Measurements from ENCODE around the gene PMEPA1. TPM values are rescaled to one million over a fixed set of nuclear protein-coding genes. Genes with fewer than 3 reads are reported as not detected.

Gene PMEPA1
- total and polyA plus RNA-seq, 2 donors (not counting 3 experiments of a cell fraction or from before 2014, with no cell fraction given) = 31.6 to 33.2 TPM

GRCh38 chr20:57688295-57688694 lies 21.5 kb downstream of the PMEPA1 start:
- FAIRE-seq = no peak
- TF ChIP-seq POLR2AphosphoS5 (IDR thresholded peaks at IDR 0.05; ENCODE audit: insufficient read depth, low read depth, low read length) (no peak), EZH2 (IDR thresholded peaks at IDR 0.05; ENCODE audit: borderline replicate concordance, low read depth, low read length, severe bottlenecking) (no peak), MAX (IDR thresholded peaks at IDR 0.05; ENCODE audit: insufficient read depth, insufficient read length) (no peak), MYC (IDR thresholded peaks at IDR 0.05; ENCODE audit: low read depth, low read length) (no peak)
- H4K20me1 ChIP-seq (replicated peaks; ENCODE audit: control insufficient read depth, extremely low read depth, insufficient read depth, low read length) = no peaks in the 10 kb centered on the region
- H3K4me3 ChIP-seq (replicated peaks in 1 of 3; ENCODE audit: insufficient read depth in 1 of 3, low read depth in 1 of 3, low read length in 3 of 3) = no peak overlapping the region
- intact Hi-C loops (cut with micrococcal nuclease) (no loop called here), dilution Hi-C loops (cut with MboI; ENCODE audit: extremely low pct_ligation_motif_present, low sequenced_read_pairs) (no loop called here)
- no peaks in the 10 kb centered on the region for H3K27me3 ChIP-seq (ENCODE audit: control insufficient read depth in 2 of 2, insufficient read depth in 2 of 2, low read length in 2 of 2)
- H2AFZ ChIP-seq (ENCODE audit: low read depth, low read length) = no peak overlapping the region
- H3K9me1 ChIP-seq (replicated peaks; ENCODE audit: control insufficient read depth, extremely low read depth, insufficient read depth, low read length) = no peaks in the 10 kb centered on the region
- CTCF ChIA-PET = no interaction called here
- peaks cover 19% of the 10 kb centered on the region for H3K79me2 ChIP-seq (ENCODE audit: control insufficient read depth, insufficient read depth, low read length)
- POLR2A ChIA-PET = no interaction called here
- DNase-seq (ENCODE audit: low read depth, low spot score) = no peak
- no peak overlapping the region for H3K27ac ChIP-seq (ENCODE audit: insufficient read depth, low read depth, low read length)
- H3K36me3 ChIP-seq (ENCODE audit: control insufficient read depth in 2 of 2, extremely low read depth in 1 of 2, insufficient read depth in 2 of 2, low read length in 2 of 2) = peaks cover 0 to 2% of the 10 kb centered on the region in 2 experiments
- no TSS peak for BruUV-seq (replicated peaks)
- no peak overlapping the region for H3K9ac ChIP-seq (replicated peaks; ENCODE audit: extremely low read depth, insufficient read depth, low read length)
- H3K4me1 ChIP-seq (ENCODE audit: control insufficient read depth, extremely low read depth, insufficient read depth, low read length) = peaks cover 6% of the 10 kb centered on the region
- no peaks in the 10 kb centered on the region for H3K9me3 ChIP-seq (replicated peaks; ENCODE audit: control insufficient read depth, insufficient read depth, low read length)
- no peak overlapping the region for H3K4me2 ChIP-seq (ENCODE audit: insufficient read depth, low read length)

GRCh38 chr20:57686931-57687652 lies 22.7 kb downstream of the PMEPA1 start:
- ChIA-PET CTCF (interaction anchor here (0.6 kb wide), 1 partner anchor 62 kb away, joined by 3 read pairs; no protein-coding TSS in a partner anchor), POLR2A (no interaction called here)
- intact Hi-C loops (cut with micrococcal nuclease) (no loop called here), dilution Hi-C loops (cut with MboI; ENCODE audit: extremely low pct_ligation_motif_present, low sequenced_read_pairs) (no loop called here)
- DNase-seq (ENCODE audit: low read depth, low spot score) (no peak), FAIRE-seq (no peak)
- Histone ChIP-seq H3K9me3 (replicated peaks; ENCODE audit: control insufficient read depth, insufficient read depth, low read length) (no peaks in the 10 kb centered on the region), H3K9me1 (replicated peaks; ENCODE audit: control insufficient read depth, extremely low read depth, insufficient read depth, low read length) (no peaks in the 10 kb centered on the region), H3K36me3 (ENCODE audit: control insufficient read depth in 2 of 2, extremely low read depth in 1 of 2, insufficient read depth in 2 of 2, low read length in 2 of 2) (peaks cover 0 to 2% of the 10 kb centered on the region in 2 experiments), H4K20me1 (replicated peaks; ENCODE audit: control insufficient read depth, extremely low read depth, insufficient read depth, low read length) (no peaks in the 10 kb centered on the region), H3K27me3 (ENCODE audit: control insufficient read depth in 2 of 2, insufficient read depth in 2 of 2, low read length in 2 of 2) (no peaks in the 10 kb centered on the region), H3K4me1 (ENCODE audit: control insufficient read depth, extremely low read depth, insufficient read depth, low read length) (peaks cover 6% of the 10 kb centered on the region), H3K27ac (ENCODE audit: insufficient read depth, low read depth, low read length) (no peak overlapping the region), H3K9ac (replicated peaks; ENCODE audit: extremely low read depth, insufficient read depth, low read length) (no peak overlapping the region), H2AFZ (ENCODE audit: low read depth, low read length) (no peak overlapping the region), H3K4me2 (ENCODE audit: insufficient read depth, low read length) (no peak overlapping the region), H3K79me2 (ENCODE audit: control insufficient read depth, insufficient read depth, low read length) (peaks cover 15% of the 10 kb centered on the region), H3K4me3 (replicated peaks in 1 of 3; ENCODE audit: insufficient read depth in 1 of 3, low read depth in 1 of 3, low read length in 3 of 3) (no peak overlapping the region)
- BruUV-seq (replicated peaks) = no TSS peak
- TF ChIP-seq GATA2 (IDR thresholded peaks at IDR 0.05; ENCODE audit: insufficient read depth, insufficient read length, low read depth, low read length) = no peak
- no peak for TF ChIP-seq FOS (IDR thresholded peaks at IDR 0.05; ENCODE audit: borderline replicate concordance, insufficient read depth, low read length)
- TF ChIP-seq POLR2A (IDR thresholded peaks at IDR 0.05; ENCODE audit: low read depth, low read length) = no peak
- TF ChIP-seq JUN (IDR thresholded peaks at IDR 0.05; ENCODE audit: borderline replicate concordance, insufficient read depth, insufficient read length, low read depth) = no peak
- TF ChIP-seq EZH2 (IDR thresholded peaks at IDR 0.05; ENCODE audit: borderline replicate concordance, low read depth, low read length, severe bottlenecking) = no peak

Measured in endothelial cell of umbilical vein (primary cell).